ENCODE data around the gene ENDOV.

The ENDOV gene

DNA sequence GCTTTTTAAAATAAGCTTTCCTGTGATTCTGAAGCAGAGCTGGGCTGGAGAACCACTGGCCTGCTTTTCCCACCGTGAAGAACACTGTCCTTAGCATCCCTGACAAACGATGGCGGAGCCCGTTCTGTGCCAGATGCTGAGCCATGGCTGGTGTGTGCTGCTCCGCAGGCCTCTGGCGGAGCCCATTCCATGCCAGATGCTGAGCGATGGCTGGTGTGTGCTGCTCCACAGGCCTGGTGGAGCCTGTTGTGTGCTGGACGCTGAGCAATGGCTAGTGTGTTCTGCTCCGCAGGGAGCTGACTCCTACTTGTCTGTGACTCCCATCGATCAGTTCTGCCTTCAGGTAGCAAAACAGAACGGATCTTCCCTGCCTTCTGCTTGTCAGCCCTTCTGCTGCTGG, 4.3 kb downstream of the ENDOV start:
- no peak for ATAC-seq
- H3K4me1 Mint-ChIP-seq, result peaks cover 43% of the 10 kb centered on the region
- H3K27ac Mint-ChIP-seq, result no peak overlapping the region
- DNase-seq (ENCODE audit: low spot score in 2 of 2), result no peak
- peaks cover 21% of the 10 kb centered on the region for H3K36me3 Mint-ChIP-seq
- no peaks in the 10 kb centered on the region for H3K9me3 Mint-ChIP-seq
- H3K4me3 Mint-ChIP-seq, result no peak overlapping the region

DNA sequence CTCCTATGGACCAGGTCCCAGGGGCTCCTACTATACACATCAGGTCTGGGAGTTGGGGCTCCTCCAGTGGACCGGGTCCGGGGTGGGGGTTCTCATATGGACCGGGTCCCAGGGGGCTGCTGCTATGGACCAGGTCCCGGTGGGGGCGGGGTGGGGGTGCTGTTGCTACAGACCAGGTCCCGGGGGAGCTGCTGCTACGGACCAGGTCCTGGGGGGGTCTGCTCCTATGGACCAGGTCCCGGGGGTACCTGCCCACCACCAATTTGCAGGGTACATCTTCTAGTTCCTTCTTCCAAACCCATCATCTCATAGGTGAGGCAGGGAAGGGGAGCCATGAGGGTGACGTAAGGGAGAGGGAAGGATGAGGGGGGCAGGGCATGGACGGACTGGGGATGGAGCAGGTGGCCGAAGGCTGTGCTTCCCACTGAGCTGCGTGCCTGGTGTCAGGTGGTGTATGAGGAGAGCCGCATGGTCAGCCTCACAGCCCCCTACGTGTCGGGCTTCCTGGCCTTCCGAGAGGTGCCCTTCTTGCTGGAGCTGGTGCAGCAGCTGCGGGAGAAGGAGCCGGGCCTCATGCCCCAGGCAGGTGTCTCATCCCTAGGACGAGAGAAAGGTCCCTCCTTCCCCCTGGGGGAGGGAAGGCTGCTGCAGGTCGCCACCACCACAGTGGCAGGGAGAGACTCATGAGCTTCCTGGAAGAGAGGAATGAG, 6.6 kb downstream of the ENDOV start:
- ATAC-seq (no peak), DNase-seq (ENCODE audit: low spot score in 2 of 2) (no peak)
- peaks cover 40% of the 10 kb centered on the region for H3K4me1 Mint-ChIP-seq
- H3K9me3 Mint-ChIP-seq, result no peaks in the 10 kb centered on the region
- peaks cover 14% of the 10 kb centered on the region for H3K36me3 Mint-ChIP-seq
- no peak overlapping the region for H3K4me3 Mint-ChIP-seq
- H3K27ac Mint-ChIP-seq, result no peak overlapping the region

DNA sequence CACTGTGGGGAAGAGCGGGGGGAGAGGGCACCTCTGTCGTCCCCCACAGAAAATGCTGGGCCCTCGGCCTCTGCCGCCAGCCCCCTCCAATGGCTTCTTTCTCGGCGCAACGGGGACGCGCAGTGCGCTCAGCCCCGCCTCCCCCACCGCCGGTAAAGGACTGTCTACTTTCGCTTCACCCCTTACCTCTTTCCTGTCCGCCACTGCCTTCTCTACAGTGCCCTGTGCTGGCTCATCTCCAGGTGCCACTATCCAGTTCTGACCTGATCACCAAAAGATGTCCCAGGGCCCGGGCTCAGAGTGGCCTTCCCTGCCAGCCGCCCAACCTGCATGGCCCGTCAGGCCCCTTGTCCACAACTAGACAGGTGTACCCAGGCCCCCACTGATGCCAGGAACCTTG, 7.3 kb downstream of the ENDOV start:
- no peaks in the 10 kb centered on the region for H3K9me3 Mint-ChIP-seq
- H3K4me1 Mint-ChIP-seq, result peaks cover 40% of the 10 kb centered on the region
- ATAC-seq (no peak), DNase-seq (ENCODE audit: low spot score in 2 of 2) (no peak)
- no peak overlapping the region for H3K27ac Mint-ChIP-seq
- peaks cover 14% of the 10 kb centered on the region for H3K36me3 Mint-ChIP-seq
- no peak overlapping the region for H3K4me3 Mint-ChIP-seq

DNA sequence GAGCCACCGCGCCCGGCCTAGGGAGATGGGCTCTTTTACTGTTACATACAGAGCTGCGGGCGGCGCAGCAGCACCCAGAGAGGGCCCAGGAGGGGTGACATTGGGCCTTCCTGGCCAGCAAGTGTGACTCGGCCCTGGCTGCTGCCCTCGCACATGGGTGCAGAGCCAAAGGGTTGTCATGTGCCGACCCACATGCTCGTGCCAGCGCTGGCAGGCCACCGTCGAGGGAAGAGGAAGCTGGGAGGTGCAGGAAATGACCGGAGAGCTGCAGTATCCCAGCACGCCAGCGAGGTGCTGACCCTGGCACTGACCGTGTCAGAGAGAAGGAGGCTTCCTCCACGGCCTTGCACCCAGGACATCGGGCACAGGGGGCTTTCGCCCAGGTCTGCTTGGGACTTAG, 8.0 kb downstream of the ENDOV start:
- Mint-ChIP-seq H3K4me3 (no peak overlapping the region), H3K27ac (no peak overlapping the region), H3K36me3 (peaks cover 9% of the 10 kb centered on the region), H3K4me1 (peaks cover 33% of the 10 kb centered on the region), H3K9me3 (no peaks in the 10 kb centered on the region)
- no peak for DNase-seq (ENCODE audit: low spot score in 2 of 2)
- no peak for ATAC-seq

DNA sequence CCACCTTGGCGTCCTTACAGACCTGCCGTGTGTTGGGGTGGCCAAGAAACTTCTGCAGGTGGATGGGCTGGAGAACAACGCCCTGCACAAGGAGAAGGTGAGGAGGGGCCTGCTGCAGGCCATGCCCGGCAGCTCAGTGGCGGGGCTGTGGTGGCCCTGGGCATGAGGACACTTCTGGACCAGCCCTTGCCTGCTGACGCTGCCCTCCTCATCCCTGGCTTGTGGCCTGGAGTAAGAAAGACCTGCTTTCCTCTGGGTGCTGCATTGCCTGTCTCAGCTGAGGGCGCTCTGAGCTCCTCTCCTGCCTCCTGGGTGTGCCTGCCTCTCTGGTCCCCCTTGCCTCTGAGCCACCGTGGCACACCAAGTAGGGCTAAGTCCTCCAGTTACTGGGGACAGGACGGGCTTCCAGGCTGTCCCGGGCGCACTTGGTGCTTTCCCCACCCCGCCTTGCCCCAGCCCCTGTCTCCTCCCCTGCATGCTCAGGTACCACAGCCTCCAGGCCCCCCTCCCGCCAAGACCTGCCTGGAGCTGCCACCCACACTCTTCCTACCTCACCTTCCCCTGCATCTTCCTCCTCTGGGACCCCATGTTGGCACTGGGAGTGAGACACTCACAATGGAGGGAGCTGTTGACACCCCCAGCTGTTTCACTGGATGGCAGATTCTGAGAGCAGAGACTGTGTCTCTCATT, 8.7 kb downstream of the ENDOV start:
- Mint-ChIP-seq H3K9me3 (no peaks in the 10 kb centered on the region), H3K36me3 (peaks cover 5% of the 10 kb centered on the region), H3K4me3 (no peak overlapping the region), H3K4me1 (peaks cover 31% of the 10 kb centered on the region), H3K27ac (peak overlapping the region; percentile 8)
- ATAC-seq (no peak), DNase-seq (ENCODE audit: low spot score in 2 of 2) (no peak)

DNA sequence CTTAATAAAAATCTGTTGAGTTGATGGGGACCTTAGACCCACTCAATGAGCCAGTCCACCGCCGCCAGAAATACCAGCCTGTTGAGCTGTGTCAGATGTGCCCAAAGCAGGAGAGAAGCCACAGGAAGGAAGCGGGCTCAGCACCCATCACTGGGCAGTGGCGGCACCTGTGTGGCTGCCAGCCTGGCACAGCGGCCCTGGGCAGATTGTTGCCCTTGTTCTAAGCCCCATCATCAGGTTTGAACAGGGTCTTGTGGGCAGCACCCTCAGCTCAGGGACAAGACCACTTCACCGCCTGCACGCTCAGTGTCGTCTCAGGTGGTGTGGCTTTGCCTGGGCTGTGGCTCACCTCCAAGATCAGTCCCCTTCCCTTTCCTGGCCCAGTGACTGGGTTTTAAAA, 9.3 kb downstream of the ENDOV start:
- no peak for DNase-seq (ENCODE audit: low spot score in 2 of 2)
- H3K27ac Mint-ChIP-seq, result peak overlapping the region; percentile 8
- no peak for ATAC-seq
- H3K4me1 Mint-ChIP-seq, result peaks cover 31% of the 10 kb centered on the region
- no peaks in the 10 kb centered on the region for H3K9me3 Mint-ChIP-seq
- H3K36me3 Mint-ChIP-seq, result peaks cover 5% of the 10 kb centered on the region
- H3K4me3 Mint-ChIP-seq, result no peak overlapping the region

DNA sequence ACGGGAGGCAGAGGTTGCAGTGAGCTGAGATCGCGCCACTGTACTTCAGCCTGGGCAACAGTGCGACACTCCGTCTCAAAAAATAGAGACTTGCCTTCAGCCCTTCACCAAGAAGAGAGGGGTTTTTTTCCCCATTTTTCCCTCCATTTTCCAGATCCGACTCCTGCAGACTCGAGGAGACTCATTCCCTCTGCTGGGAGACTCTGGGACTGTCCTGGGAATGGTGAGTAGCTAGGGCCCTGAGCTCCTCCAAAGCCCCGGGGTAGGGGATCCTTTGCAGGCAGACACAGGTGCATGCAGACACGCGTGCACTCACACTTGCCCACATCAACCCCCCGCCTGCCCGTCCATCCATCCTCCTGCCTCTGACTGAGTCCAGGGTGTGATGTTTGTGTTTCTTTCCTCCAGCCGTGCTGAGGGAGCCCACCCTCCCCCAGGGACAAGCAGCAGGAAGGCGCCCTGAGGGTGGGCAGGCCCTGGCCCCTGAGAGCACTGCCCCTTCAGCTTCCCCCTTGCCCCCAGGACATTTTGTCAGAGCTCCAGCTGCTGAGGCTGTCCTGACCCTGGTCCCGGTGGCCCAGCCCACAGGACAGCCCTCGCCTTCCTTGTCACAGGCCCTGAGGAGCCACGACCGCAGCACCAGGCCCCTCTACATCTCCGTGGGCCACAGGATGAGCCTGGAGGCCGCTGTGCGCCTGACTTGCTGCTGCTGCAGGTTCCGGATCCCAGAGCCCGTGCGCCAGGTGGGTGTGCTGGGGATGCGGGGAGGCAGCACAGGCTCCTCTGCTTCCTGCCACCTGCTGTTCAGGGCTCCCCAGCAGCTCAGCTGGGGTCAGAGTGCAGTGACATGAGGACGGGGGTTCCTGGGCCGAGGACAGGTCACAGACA, 10.2 kb downstream of the ENDOV start:
- no peak overlapping the region for H3K4me3 Mint-ChIP-seq
- H3K4me1 Mint-ChIP-seq, result peaks cover 24% of the 10 kb centered on the region
- no peak overlapping the region for H3K27ac Mint-ChIP-seq
- DNase-seq (ENCODE audit: low spot score in 2 of 2), result no peak
- H3K36me3 Mint-ChIP-seq, result no peaks in the 10 kb centered on the region
- ATAC-seq, result no peak
- H3K9me3 Mint-ChIP-seq, result no peaks in the 10 kb centered on the region

DNA sequence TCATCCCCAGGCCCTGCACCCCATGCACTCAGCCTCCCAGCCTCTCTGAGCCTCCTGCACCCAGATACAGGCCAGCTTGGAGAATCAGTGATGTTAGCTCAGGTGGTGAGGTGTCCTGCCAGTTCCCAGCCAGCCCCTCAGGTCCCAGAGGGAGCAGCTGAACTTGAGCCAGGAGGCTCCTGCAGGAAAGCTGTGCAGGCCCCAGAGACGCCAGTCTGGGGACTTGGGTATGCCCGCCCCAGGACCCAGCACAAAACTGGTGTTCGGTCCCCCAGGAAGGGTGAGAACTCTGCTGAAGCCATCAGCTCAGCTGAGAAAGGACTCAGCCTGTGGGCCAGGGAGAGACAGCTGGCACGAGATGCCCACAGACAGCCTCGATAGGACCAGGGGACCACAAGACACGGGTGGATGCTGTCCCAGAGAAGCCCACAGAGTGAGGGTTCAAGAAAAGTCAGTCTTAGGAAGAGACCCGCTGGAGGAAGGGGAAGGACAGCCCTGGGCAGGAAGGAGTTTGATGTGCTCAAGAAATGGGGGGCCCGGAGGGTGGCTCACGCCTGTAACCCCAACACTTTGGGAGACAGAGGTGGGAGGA, 11.0 kb downstream of the ENDOV start:
- no peak for DNase-seq (ENCODE audit: low spot score in 2 of 2)
- H3K4me1 Mint-ChIP-seq, result peaks cover 22% of the 10 kb centered on the region
- H3K4me3 Mint-ChIP-seq, result peak overlapping the region; percentile 9
- H3K9me3 Mint-ChIP-seq, result no peaks in the 10 kb centered on the region
- ATAC-seq, result no peak
- H3K36me3 Mint-ChIP-seq, result no peaks in the 10 kb centered on the region
- H3K27ac Mint-ChIP-seq, result peak overlapping the region; percentile 43

DNA sequence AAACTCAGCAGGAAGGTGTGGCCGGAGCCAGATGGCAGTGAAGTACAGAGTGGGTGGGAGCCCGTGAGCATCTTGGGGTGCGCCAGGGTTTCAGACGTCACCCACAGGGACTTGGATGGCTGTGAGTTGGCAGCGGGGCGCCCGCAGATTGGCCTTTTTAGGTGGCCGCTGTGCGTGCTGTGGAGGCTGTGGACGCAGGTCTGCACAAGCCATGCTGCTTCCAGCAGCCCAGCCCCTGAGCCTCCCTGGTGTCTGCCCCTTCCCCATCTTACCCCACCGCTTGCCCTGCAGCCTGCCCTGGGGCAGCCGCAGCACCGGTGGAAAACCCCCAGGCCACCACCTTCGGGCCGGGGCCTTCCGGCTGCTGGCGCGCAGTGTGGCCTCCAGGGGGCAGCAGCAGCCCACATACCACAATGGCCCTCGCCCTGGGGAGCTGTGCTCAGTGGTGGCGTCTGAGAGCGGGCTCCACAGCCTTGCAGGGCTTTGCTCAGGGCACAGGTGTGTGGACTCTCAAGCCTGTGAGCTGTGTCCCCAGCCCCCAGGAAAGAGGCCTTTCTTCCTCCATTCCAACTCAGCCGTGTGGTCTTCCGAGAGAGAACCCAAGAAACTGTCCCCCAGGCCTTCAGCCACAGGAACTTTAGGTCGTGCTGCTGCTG, 11.8 kb downstream of the ENDOV start:
- H3K4me3 Mint-ChIP-seq, result peak overlapping the region; percentile 9
- peaks cover 22% of the 10 kb centered on the region for H3K4me1 Mint-ChIP-seq
- ATAC-seq (peak; percentile 94), DNase-seq (ENCODE audit: low spot score in 2 of 2) (peak; percentile 93 to 94)
- H3K27ac Mint-ChIP-seq, result peak overlapping the region; percentile 43
- no peaks in the 10 kb centered on the region for H3K9me3 Mint-ChIP-seq
- H3K36me3 Mint-ChIP-seq, result no peaks in the 10 kb centered on the region

DNA sequence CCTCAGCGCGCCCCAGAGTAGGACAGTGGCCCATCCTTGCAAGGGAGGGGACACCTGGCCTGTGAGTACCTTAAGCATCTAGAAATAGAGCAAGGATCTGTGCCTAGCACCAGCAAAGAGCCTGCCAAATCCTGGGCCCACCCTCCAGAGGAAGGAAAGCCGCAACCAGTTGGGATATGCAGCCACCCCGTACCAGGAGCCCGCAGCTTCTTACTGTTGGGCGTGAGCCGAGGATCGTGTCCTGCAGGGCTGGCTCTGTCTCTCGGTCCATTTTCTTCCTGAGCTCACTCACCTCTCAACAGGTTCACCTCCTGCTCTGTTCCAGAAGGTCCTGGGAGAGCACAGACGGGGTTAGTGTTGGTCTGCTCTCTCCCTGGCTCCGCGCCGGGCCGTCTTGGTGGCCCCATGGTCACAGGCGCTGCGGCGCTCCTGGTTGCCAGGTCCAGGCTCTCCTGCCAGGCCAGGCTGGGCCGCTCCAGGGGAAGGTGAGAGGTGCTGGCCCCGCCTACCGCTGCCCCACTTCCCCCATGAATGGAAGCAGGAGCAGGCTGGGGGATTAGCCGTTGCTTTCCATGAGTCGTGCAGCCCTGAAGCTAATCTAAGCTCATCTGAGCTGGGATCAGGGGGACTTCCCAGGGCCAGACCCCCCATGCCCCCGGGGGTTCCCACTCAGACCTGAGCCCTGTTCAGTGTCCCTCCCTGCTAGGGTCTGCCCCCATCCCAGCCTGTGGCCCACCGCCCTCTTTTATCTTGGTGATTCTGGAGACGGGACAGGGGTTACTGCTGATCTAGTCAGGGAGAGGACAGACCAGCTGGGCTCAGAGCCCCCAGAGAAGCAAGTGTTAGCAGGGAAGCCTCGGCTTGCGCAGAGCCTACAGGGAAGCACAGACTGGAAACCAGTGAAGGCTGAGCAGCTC, 12.7 kb downstream of the ENDOV start:
- Mint-ChIP-seq H3K4me3 (no peak overlapping the region), H3K9me3 (no peaks in the 10 kb centered on the region), H3K36me3 (no peaks in the 10 kb centered on the region), H3K4me1 (peaks cover 22% of the 10 kb centered on the region), H3K27ac (no peak overlapping the region)
- no peak for ATAC-seq
- no peak for DNase-seq (ENCODE audit: low spot score in 2 of 2)

DNA sequence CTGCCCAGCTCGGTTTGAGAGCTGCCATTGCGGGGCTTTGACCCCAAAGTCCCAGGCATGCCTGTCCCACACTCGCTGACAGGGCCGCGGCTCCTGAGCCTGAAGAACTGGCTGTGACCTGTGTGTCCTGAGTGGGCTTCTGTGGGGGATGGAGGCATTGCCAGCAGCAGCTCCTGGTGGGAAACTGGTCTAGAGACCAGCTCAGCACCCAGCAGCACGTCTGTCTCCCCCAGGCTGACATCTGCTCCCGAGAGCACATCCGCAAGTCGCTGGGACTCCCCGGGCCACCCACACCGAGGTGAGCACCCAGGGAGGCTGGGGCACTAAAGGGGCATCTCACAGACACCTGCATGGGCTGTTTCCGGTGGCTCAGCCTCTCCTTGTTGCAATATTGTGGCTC, 13.4 kb downstream of the ENDOV start:
- Mint-ChIP-seq H3K36me3 (no peaks in the 10 kb centered on the region), H3K4me1 (peaks cover 22% of the 10 kb centered on the region), H3K27ac (peak overlapping the region; percentile 43), H3K9me3 (no peaks in the 10 kb centered on the region), H3K4me3 (no peak overlapping the region)
- ATAC-seq (no peak), DNase-seq (ENCODE audit: low spot score in 2 of 2) (no peak)

DNA sequence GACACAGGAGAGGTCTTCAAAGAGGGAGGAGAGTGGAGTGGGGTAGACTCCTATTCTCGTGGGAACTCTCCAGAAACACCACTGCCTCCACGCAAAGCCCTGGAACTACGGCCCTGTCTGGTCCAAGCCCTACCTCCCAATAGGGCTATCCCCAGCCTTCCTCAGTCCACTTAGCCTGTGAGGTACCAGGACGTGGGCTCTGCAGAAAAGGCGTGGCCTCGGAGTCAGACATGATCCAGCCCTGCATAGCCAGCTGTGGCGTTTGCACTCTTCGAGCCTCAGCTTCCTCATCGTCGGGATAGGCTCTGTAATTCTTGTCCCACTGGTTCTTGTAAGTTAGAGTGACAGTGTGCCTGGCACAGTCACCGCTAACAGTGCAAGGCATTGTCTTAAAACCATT, 13.8 kb downstream of the ENDOV start:
- ATAC-seq, result no peak
- Mint-ChIP-seq H3K27ac (peak overlapping the region; percentile 43), H3K36me3 (no peaks in the 10 kb centered on the region), H3K4me1 (peaks cover 20% of the 10 kb centered on the region), H3K9me3 (no peaks in the 10 kb centered on the region), H3K4me3 (no peak overlapping the region)
- DNase-seq (ENCODE audit: low spot score in 2 of 2), result no peak

DNA sequence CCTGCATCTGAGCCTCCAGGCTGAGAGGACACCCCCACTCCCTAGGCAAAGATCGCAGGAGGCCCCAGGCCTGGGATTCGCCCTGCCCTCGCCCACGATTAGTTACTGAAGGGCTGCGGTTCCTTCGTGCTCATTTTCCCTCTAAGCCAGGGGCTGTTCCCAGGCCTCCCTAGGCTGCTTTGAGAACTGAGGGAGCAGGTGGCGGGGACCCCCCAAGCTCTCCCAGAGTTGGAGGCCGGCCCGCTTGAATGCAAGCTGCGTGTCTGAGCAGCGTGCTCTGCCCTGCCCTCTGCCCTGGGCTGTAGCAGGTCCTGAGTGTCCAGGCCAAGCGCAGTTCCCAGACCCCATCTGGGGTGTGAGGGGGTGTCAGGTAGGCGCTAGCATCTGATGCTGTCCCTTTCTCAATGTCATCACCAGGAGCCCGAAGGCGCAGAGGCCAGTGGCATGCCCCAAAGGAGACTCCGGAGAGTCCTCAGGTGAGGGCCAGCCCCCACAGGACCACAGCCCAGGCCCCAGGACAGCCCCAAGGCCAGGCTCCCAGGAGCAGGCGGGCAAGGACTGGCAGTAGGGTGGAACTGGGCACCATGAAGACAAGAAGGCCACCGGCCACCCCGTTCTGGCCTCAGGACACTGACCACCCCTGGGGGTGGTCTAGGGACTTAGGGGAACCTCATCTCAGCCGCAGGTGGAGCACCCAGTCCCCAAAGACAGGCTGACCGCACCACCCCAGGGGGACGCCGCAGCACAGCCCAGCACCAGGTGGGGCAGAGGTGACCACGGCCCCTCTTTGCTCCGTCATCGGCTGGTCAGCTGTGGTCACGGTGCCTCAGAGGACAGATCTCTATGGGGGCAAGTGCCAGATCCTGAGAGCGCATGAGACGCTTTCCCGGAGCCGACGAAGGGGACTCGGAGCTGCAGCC, 14.6 kb downstream of the ENDOV start:
- Mint-ChIP-seq H3K4me3 (no peak overlapping the region), H3K4me1 (peaks cover 16% of the 10 kb centered on the region), H3K27ac (no peak overlapping the region), H3K9me3 (no peaks in the 10 kb centered on the region), H3K36me3 (no peaks in the 10 kb centered on the region)
- ATAC-seq, result no peak
- DNase-seq (ENCODE audit: low spot score in 2 of 2), result no peak

Measured in stimulated activated effector memory CD8-positive, alpha-beta T cell treated with anti-CD3 and anti-CD28 coated beads, Interleukin-12 subunit alpha, Interleukin-12 subunit beta, amount 100 ng/mL, for 72 hours (primary cell).